Measurements from ENCODE around the gene S100A14. TPM values are rescaled to one million over a fixed set of nuclear protein-coding genes. Genes with fewer than 3 reads are reported as not detected.

The S100A14 gene
- total RNA-seq, 1 experiment from 2014 or later, result 252 TPM

DNA sequence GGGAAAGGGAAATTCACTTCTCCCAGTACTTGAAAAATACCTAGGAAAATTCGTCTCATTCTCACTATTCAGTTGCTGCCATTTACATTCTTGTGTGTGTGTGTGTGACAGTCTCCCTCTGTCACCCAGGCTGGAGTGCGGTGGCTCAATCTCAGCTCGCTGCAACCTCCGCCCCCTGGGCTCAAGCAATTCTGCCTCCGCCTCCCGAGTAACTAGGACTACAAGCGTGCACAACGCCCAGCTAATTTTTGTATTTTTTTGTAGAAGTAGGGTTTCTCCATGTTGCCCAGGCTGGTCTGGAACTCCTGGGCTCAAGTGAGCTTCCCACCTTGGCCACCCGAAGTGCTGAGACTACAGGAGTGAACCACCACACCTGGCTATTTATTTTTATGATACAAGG lies 43.5 kb upstream of the S100A14 start:
- ChIA-PET RAD21 (ENCODE audit: low non-redundant PET in 1 of 2, low total read pairs in 2 of 2, uncharacterized antibody in 2 of 2, unreplicated experiment in 2 of 2) (no interaction called here), POLR2A (interaction anchor here (1.1 to 1.7 kb wide), 3 partner anchors 12 to 116 kb away, joined by 3 to 8 read pairs (median 3); partner anchors contain the start of gene SLC27A3), CTCF (interaction anchor here (1.6 kb wide), 1 partner anchor 87 kb away, joined by 5 read pairs; no protein-coding TSS in a partner anchor)
- H3K9me2 ChIP-seq (ENCODE audit: insufficient read depth), result no peaks in the 10 kb centered on the region
- H3K27me3 ChIP-seq (ENCODE audit: insufficient read depth, low read length), result no peaks in the 10 kb centered on the region
- H3K9me3 ChIP-seq (ENCODE audit: control insufficient read depth in 1 of 2, insufficient read depth in 1 of 2, low read depth in 1 of 2, low read length in 2 of 2), result no peaks in the 10 kb centered on the region
- H3K4me1 ChIP-seq (ENCODE audit: control insufficient read depth in 1 of 2, insufficient read depth in 2 of 2, low read length in 2 of 2), result peaks cover 10 to 22% of the 10 kb centered on the region in 2 experiments; a peak in 3 of 4 replicates
- peaks cover 32 to 38% of the 10 kb centered on the region in 2 experiments for H3K36me3 ChIP-seq (ENCODE audit: control insufficient read depth in 1 of 2, insufficient read depth in 2 of 2, low read length in 2 of 2)
- H3K79me2 ChIP-seq (ENCODE audit: insufficient read depth, low read length), result peaks cover 21% of the 10 kb centered on the region
- no peak overlapping the region for H2AFZ ChIP-seq (ENCODE audit: low read depth, low read length, poor library complexity, severe bottlenecking)
- H3K9ac ChIP-seq (ENCODE audit: low read length), result peak overlapping the region; percentile 67
- H3K4me2 ChIP-seq (ENCODE audit: low read length), result peak overlapping the region; percentile 79
- H3K4me3 ChIP-seq (replicated peaks in 1 of 2; ENCODE audit: low read depth in 1 of 2, low read length in 2 of 2), result peak overlapping the region; percentile 73 to 88
- no peak for DNase-seq (ENCODE audit: low read depth, low spot score)
- H3K27ac ChIP-seq (ENCODE audit: low read depth, low read length), result peak overlapping the region; percentile 80; the same call in 1 of the 2 replicates
- TF ChIP-seq SIN3A (IDR thresholded peaks at IDR 0.05; ENCODE audit: low read depth) (no peak), POLR2A (IDR thresholded peaks at IDR 0.05; ENCODE audit: borderline replicate concordance, extremely low read depth, insufficient read depth, insufficient read length) (no peak), JUND (IDR thresholded peaks at IDR 0.05) (no peak), SRF (IDR thresholded peaks at IDR 0.05; ENCODE audit: low read depth) (no peak), EZH2 (IDR thresholded peaks at IDR 0.05) (no peak), FOSL1 (IDR thresholded peaks at IDR 0.05; ENCODE audit: low read depth) (no peak)
- TF ChIP-seq, protein P1, sequence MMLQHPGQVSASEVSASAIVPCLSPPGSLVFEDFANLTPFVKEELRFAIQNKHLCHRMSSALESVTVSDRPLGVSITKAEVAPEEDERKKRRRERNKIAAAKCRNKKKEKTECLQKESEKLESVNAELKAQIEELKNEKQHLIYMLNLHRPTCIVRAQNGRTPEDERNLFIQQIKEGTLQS (IDR thresholded peaks at IDR 0.05), result no peak
- BruUV-seq (replicated peaks), result no TSS peak
- ATAC-seq, result no peak
- H4K20me1 ChIP-seq (ENCODE audit: insufficient read depth), result no peaks in the 10 kb centered on the region; the same call in 1 of the 2 replicates
- intact Hi-C loops (cut with micrococcal nuclease), result no loop called here

DNA sequence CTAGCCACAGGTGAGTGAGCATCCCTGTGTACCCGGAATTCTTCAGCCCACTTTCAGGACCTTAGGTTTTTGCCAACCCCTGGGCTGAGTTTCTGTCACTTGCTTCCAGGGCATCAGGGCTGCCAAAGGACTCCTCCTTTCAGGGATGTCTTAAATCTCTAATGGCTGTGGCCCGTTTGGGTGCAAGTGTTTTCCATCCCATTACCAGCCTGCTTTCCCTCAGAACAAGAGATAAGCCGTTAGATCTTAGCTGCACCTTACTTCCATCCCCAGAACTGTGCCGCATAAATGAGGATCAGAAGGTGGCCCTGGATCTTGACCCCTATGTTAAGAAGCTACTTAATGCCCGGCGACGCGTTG lies 43.0 kb upstream of the S100A14 start:
- ChIA-PET RAD21 (ENCODE audit: low non-redundant PET in 1 of 2, low total read pairs in 2 of 2, uncharacterized antibody in 2 of 2, unreplicated experiment in 2 of 2) (no interaction called here), POLR2A (interaction anchor here (0.9 to 1.7 kb wide), 5 partner anchors 9 to 116 kb away, joined by 3 to 8 read pairs (median 3); partner anchors contain the start of genes CHTOP and SLC27A3), CTCF (interaction anchor here (1.6 kb wide), 1 partner anchor 87 kb away, joined by 5 read pairs; no protein-coding TSS in a partner anchor)
- Histone ChIP-seq H3K4me2 (ENCODE audit: low read length) (peak overlapping the region; percentile 79), H3K4me3 (replicated peaks in 1 of 2; ENCODE audit: low read depth in 1 of 2, low read length in 2 of 2) (peak overlapping the region; percentile 73 to 88), H3K9me2 (ENCODE audit: insufficient read depth) (no peaks in the 10 kb centered on the region), H3K27ac (ENCODE audit: low read depth, low read length) (peak overlapping the region; percentile 80; the same call in 1 of the 2 replicates), H3K9me3 (ENCODE audit: control insufficient read depth in 1 of 2, insufficient read depth in 1 of 2, low read depth in 1 of 2, low read length in 2 of 2) (no peaks in the 10 kb centered on the region), H3K79me2 (ENCODE audit: insufficient read depth, low read length) (peaks cover 16% of the 10 kb centered on the region), H3K4me1 (ENCODE audit: control insufficient read depth in 1 of 2, insufficient read depth in 2 of 2, low read length in 2 of 2) (peaks cover 10 to 22% of the 10 kb centered on the region in 2 experiments; a peak in 3 of 4 replicates), H3K27me3 (ENCODE audit: insufficient read depth, low read length) (no peaks in the 10 kb centered on the region), H2AFZ (ENCODE audit: low read depth, low read length, poor library complexity, severe bottlenecking) (no peak overlapping the region), H4K20me1 (ENCODE audit: insufficient read depth) (no peaks in the 10 kb centered on the region; the same call in 1 of the 2 replicates), H3K36me3 (ENCODE audit: control insufficient read depth in 1 of 2, insufficient read depth in 2 of 2, low read length in 2 of 2) (peaks cover 28 to 33% of the 10 kb centered on the region in 2 experiments), H3K9ac (ENCODE audit: low read length) (peak overlapping the region; percentile 67)
- TF ChIP-seq CBX3 (IDR thresholded peaks at IDR 0.05; ENCODE audit: low read depth), result no peak
- TF ChIP-seq SP1 (IDR thresholded peaks at IDR 0.05; ENCODE audit: low read depth), result no peak
- TF ChIP-seq EZH2 (IDR thresholded peaks at IDR 0.05), result no peak
- BruUV-seq (replicated peaks), result no TSS peak
- no peak for ATAC-seq
- DNase-seq (ENCODE audit: low read depth, low spot score), result no peak
- intact Hi-C loops (cut with micrococcal nuclease), result no loop called here

Data from HCT116 (cell line).